ENCODE results near the gene LSM6.

LSM6 gene

DNA sequence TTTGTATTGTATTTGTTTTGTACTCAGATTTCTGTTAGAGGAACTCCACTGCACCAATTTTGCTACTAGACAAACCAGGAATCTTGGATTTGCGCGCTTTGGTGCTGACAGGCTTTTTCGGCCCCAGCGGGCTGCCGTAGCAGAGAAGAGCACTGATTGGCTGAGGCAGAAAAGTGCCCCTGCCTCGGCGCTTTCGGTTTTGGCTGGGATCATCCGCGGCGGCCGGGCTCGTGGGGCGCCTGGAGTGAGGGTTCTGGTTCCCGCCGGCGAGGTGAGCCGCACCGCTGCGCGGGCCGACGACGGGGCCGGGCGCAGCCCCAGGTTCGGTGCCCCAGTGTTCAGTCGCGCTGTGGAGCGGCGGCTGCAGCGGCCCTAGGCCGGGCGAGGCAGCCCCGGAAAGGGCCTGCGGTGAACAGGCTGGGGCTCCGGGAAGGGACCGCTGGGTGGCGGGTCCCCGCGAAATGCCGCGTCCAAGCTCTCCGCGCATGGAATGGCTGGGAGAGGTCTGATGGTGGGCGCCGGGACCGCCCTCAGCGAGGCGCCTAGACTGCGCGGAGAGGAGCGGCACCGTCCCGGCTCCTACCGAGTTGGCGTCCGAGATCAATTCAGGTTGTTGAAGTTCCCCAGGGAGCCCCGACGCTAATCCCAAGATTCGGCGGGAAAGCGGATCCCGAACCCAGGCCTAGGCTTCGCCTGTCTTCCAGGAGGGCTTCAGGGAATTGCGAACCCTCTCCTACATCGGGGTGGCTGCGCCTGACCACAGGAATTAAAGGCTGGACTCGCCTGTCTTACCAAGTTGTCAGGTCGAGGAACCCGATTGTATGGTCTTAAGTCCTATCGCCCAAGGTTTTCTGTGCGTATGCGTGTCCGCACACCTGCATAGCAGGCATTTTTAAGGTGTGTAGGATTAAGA lies at the start of gene LSM6:
TSS of gene LSM6 (plus strand) at position 178 of the 913 bp plus-strand sequence. CDS start 7,204 bp downstream, outside the sequence.
- DNase-seq = peak; percentile 73

DNA sequence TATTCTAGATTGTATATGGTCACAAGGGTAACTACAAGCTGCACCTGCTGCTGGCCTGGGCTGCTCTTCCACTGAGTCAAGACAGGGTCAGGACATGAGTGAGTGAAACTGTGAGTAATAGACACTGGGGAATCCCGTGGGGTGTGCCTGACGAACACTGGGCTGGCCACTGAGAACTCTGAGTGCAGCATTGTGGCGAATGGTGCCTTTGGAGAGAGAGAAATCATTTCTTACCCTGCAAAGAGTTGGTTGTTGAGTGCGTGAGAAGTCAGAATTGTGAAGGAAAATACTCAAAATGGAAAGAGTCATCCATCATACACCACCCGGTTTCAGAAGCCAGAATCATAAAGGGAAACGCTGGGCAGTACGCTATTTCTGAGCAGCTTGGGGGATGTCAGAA lies 43.1 kb upstream of the LSM6 start:
- DNase-seq = no peak

DNA sequence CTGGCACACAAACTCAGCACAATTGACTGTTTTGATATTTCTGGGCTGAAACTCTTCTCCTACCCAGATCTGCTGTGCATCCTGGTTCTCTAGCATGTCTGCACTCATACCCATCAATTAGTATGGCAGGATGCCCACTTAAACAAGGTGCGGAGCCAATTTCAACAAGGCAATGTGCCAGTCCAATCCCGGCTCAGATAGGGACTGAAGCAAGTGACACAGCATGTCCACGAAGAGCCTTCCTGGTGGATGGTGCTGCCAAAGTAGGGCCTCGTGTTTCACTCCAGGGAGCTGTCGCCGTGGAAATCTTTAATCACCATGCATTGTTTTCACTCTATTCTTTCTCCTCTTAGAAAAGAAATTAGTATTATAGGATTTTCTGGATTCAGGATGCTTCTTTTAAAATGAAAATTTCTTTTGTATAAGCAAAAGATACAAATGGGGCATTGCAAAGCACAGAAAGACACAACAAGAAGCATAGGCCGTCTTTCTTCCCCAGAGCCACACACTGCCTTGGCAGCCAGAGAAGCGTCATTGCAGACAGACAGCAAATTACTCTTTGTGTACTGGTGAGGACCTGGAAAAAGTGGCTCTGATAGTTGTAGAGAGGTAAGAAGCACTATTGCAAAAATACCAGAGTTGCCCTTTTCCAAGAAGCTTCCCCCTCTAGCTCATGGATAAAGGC lies 40.6 kb upstream of the LSM6 start:
- peak; percentile 75 for DNase-seq

DNA sequence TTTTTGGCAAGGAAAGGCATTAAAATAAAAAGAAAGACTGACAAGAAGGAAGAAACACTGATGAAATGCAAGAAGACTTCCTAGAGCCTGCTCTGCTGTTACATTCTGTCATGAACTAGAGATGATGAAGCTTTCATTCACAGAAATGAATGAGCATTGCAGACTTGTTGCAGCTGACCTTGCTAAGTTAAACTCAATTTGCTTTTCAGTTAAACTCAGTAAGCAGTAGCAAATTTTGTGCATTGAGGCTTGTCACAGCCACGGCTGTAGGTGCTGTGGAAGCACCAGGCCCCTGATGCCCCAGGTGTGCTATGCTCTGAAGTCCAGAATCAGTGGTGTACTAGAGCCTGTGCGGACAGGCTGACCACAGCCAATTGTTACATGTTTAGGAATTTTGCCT lies 39.6 kb upstream of the LSM6 start:
- no peak for DNase-seq

DNA sequence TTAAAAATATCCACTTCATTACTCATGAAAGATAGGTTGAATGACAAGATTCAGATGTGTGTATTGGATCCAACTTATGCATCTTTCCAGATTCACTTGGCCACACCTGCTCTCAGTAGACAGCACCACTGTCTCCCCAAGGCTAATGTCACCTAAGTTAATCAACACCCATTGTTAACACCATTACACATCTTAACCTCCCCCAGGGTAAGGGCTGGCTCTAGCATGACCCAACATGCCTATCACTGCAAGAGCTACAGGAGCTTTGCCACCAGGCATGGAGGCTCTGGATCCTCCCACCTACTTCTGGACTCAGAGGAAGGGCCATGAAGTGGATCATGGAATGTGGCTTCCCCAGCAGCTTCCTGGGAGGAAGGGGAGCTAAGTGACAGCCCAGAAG lies 32.8 kb upstream of the LSM6 start:
- DNase-seq = no peak

DNA sequence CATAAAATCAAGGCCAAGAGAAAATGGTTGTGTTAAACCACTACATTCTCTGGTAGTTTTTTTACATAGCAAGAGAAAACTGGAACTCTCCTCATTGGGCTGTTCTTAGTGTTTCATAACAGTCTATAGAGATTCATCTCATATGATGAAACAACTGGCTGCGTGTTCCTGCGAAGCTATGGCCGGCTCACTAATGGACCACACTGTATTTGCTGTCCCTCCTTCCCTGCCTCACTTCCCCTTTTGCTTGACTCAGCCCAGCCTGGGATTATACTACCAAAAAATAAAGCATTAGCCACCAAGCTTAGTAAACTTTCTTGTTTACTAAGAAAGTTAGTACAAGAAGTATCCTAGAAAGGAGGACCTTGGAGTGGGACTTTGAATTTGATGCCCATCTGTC lies 31.6 kb upstream of the LSM6 start:
- no peak for DNase-seq

DNA sequence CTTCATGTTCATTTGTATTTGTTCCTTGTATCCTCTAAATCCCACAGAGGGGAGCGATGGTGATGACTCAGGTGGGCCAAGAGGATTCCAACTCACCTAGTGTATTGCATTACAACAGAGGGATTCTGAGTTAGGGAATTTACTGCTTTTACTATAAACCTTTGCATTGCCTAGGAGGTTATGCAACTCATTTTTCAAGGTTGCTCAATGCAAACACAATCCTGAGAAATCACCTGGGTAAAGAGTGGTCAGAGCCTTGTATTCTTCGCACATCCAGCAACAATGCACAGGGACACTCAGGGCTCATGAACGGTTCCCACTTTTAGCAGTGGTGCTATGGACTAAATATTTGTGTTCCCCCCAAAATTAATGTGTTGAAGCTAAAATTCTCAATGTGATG lies 28.6 kb upstream of the LSM6 start:
- no peak for DNase-seq

DNA sequence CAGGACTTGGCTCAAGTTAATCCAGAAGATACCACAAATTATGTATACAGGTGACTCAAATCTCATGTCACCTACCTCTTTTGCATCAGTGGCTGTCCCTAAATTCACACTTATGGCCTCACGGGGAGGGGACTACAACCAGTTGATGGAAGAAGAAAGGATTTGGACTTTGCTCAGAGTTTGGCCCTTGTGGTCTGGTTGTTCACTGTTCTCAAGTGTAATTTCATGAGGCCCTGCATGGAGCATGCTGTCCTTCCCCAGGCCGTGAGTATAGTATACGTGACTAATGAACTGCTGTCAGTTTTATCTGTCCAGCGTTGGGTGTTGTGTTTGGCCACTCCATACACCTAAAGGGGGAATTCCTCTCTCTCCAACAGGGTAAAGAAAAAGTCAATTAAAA lies 27.5 kb upstream of the LSM6 start:
- DNase-seq = no peak

DNA sequence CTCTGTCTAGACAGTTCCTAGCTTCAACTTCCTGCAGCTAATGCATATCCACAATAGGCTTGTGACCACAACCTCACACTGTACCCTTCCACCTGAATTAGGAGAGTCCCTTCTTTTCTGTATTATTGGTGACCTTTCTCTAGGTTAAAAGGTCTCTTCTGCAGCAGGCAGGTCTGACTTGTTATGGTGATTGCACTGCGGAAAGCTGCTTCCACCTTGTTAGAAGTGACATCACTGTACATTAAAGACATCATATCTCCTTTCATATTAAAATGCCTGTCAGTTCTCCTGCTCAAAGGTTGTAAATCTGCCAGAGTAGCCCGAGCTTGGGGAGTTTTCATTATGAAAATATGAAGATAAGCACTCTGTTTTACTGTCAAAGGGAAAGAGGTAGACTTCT lies 21.5 kb upstream of the LSM6 start:
- DNase-seq = no peak

DNA sequence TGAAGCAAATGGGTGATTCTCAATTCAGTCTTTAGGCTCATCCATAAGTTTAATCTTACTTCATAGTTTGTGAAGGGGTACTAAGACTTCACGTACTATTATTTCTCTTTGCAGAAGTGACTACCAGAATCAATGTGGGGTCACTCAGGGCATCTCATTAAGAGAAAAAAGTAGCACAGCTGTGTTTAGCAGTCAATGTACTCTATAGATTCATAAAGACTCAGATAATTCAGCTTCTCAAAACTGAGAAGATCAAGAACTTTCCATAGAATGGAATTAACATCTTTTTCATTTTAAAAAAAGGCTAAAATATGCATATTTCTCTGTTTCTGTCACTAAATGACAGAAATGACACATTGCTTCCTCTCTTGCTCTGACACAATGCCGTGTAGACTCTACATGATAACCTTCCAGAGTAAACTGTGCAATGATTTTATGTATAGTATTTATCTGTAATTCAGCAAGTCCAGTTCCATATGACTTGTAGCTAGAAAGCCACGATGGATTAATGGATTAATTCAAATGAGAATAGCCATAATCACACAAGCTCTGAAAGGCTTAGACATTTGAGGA lies 20.3 kb upstream of the LSM6 start:
- DNase-seq = no peak

DNA sequence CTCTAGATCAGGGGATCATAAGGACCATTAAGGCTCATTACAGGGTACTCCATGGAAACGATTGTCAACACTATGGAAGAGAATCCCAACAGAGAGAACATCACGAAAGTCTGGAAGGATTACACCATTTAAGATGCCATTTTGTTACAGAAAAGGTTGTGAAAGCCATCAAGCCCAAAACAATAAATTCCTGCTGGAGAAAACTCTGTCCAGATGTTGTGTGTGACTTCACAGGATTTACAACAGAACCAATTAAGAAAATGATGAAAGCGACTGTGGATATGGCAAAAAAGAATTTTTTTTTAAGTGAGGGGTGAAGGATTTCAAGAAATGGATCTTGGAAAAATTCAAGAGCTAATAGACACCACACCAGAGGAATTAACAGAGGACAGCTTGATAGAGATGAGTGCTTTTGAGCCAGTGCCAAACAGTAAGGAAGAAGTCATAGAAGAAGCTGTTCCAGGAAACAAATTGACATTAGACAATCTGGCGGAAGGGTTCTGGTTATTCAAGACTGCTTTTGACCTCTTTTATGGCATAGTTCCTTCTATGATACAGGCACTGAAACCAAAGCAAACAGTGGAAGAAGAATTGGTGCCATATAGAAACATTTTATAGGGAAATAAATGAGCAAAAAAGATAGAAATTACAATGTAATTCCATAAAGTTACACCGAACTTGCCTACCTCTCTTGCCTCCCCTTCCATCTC lies 17.3 kb upstream of the LSM6 start:
- no peak for DNase-seq

DNA sequence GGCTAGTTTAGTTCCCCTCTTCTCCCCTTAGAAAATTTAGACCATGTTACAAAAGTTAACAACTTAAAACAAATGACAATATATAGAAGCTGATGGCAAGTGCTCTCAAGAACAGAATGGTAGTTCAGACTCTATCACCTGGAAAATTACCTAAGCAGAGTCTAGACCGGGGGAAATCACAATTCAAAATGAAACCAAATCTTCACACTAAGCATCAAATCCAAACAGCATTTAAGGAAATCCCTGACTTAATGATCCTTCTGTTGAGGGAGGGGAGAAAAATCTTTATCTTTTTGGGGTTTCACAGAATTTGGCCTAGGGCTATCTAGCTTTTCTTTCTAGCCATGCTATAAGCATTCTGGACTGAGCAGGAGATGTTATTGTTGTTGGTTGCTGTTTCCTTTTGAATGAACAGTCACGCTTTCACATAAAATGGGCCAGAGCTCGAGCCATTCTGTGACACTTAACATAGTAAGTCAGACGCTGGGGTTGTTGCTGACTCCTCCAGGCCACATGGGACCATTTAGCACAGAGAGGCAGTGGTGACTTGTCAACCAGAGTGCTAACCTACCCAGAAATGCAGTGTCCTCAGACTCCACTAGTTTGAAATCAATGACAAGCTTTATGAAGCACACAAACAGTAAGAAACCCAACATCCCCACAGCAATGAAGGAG lies 16.0 kb upstream of the LSM6 start:
- DNase-seq = no peak

DNA sequence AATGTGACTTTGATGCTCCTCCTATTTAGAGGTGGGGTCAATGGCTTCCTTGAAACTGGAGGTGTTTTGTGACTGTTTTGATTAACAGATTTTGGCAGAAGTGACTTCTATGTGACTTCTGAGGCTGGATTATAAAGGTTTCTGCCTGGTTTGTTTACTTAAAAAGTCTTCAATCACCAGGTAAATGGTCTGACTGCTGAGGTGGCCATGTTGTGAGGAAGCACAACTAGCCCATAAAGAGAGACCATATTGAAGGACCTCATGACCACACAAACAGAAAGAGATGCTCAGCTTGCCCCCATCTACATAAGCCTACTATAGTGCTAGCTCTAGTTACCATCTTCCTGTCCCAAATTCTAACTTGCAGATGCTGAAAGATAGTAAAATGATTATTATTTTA lies 14.3 kb upstream of the LSM6 start:
- DNase-seq = no peak

DNA sequence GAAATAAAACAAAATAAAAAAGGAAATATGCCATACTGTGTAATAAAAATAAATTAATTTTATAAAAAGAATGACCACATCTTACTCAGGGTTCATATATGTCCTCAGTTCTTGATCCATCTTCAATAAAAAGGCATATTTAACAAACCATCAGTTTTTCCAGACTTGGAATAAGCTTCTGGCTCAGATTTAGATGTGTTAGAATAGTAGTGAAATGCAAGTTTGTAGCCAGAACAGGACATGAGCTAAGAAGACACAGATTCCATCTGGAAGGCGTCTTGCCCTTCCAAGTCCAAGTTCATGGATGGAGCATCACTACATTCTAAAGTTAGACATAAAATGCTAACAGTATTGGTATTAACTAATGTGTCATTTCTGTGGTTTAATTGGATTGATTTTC lies 10.3 kb upstream of the LSM6 start:
- no peak for DNase-seq

DNA sequence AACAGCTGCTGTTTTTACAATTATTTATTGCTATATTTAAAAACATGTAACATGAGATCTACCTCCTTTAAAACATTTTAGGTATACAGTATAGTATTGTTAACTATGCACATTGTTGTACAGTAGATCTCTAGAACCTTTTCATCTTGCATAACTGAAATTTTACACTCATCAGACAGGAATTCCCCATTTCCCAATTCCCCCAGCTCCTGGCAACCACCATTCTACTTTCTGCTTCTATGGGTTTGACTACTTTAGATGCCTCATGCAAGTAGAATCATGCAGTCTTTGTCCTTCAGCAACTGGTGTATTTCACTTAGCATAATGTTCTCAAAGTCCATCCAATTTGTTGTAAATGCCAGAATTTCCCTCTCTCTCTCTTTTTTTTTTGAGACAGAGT lies 9.7 kb upstream of the LSM6 start:
- no peak for DNase-seq

DNA sequence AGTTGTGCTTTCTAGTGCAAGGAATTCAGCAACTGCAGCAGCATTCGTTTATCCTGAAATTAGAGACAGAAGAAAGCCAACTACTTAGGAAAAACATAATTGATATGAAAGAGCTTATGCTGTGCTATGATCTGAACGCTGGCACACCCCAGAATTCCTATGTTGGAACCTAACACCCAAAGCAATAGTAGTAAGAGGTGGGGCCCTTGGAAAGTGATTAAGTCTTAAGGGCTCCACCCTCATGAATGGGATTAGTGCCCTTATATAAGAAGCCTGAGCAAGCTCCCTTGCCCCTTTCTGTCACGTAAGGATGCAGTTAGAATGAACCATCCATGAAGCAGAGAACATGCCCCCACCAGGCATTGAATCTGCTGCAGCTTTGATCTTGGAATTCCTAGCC lies 5.4 kb upstream of the LSM6 start:
- DNase-seq = no peak

DNA sequence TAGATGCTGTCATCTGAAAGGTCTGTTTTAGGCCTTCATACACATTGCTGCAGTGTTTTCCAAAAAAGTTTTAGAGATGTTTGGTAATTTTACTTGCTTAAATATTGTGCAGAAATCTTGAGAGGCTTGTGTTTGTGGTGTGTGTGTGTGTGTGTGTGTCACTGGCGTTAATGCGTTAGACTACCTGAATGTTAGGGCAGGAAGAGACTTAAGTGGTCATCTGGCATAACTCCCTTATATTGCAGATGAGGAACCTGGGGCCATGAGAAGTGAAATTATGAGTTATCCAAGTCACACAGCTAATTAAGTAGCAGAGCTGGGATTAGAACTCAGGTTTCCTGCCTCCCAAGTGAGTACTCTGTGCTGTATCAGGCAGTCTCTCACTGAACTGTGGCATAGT lies 1.4 kb downstream of the LSM6 start:
- no peak for DNase-seq

DNA sequence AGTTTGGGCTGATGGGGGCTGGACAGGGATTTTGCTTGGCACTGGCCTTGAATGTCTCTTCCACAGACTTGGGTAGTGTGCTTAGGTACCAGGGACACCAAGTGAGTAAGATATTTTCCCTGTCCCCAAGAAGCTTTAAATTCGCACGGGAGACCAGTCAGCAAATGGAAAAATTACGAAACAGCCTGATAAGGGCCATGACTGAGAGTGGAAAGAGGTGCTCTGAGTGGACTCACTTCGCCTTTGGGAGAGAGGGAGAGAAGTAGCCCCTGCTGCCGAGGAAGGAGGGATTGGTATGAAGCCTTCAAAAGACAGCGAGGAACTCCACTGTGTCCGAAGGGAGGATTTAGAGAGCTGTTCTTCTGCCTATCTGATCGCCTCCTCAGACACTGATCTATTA lies 2.6 kb downstream of the LSM6 start:
- DNase-seq = no peak

DNA sequence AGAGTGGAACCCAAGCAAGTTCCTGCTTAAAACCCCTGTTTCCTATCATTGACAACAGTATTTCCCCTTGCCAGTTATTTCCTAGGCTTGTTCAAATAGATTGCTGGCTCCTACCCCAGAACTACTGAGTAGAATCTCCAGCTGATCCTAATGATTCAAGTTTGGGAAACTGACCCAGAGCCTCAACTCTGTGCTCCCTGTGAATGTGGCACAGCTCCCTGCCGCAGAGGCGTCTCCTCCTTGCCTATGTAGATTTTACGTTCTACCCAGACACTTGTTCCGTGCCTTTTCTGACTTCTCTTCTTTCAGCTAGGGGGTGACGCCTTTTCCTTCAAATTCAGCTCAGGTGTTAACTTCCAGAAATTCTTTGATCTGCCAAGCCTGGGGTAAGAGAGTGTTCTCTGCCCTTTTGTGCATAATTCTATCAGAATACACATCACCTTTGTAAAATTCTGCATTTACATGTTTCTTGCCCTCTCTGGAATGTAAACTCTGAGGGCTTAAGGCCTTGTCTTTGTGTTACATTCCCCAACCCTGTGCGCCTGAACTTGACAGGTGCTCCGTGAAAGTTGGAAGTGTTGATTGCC lies 4.4 kb downstream of the LSM6 start:
- no peak for DNase-seq

DNA sequence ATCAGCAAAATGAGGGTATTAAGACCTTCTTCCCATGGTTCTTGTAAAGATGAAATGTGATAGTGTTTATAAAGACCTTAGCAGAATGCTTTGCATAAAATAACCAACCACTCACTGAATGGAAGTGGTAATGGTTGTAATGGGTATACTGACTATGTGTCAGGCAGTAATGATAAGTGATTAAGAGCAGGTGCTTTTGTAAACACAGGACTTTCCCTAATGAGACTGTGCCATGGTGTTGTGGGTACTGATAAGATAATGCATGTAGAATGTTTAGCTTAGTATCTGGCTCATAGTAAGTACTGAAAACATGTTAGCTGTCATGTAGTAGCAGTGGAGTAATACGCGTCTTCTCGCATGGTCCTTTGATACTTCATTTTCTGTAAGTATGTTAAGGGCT lies 6.9 kb downstream of the LSM6 start:
- DNase-seq = no peak

DNA sequence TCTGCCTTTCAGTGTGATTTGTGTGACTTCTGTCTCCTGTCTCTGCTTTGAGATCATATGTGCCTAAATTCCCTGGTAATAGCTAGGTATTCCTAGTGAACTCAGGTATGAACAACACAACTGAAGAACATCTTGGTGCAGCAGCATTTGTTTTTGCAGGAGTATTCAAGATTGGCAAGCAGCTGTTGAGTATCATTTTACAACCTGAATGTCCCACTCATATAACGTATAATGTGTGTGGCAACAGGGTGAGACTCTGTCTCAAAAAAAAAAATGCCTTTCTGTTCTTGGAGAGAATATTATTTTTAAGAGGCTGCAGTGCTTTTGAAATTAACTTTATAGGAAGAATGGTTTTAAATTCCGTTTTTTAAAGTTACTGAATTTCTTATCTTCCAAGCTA lies 7.7 kb downstream of the LSM6 start:
- DNase-seq = no peak

DNA sequence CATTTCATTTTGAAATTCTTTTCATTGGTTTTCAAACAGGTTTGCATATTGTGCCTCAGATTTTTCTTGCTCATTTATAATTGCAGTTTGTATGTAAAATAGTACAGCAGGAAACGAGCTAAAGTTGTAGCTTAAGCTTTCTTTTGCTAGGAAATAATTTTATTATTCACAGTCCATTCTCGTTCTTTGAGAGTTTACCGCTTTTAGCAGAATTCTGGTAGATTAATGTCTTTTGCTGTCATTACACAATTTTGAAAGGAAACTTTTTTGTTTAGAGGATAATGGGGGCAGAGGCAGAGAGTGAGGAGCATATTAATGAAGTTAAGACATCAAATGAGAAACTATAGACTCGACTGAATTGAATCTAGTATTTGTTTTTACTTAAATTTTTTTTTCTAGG lies 10.5 kb downstream of the LSM6 start:
- DNase-seq = no peak

DNA sequence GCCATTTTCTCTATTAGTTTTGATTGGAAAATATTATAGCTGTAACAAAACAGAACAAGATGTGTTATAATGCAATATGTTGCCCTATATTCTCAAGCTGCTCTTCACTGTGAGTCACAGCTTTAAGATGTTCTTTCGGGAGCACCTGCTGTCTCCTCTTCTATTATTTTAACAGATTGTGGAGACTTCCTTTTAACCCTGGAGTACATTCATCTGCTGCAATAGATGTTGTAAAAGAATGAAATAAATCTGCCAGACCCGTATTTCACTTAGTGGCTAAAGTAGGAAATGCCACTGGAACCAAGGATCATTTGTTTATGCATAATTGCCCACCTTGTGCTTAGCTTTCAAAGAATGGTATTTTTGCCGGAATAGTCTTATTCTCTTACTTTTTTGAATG lies 11.1 kb downstream of the LSM6 start:
- DNase-seq = no peak
